ENCODE measurements around the gene ROBO1.

The ROBO1 gene

GRCh38 chr3:78832785-78833204, 935.0 kb downstream of the ROBO1 start:
- TF ChIP-seq CTCF (IDR thresholded peaks at IDR 0.05; ENCODE audit: low read depth, low read length, missing control alignments): no peak
- DNase-seq (ENCODE audit: low read depth): no peak
- H3K4me3 ChIP-seq (ENCODE audit: low read depth, low read length): no peak overlapping the region

- no peak overlapping the region for H3K4me3 ChIP-seq (ENCODE audit: low read depth, low read length)
- DNase-seq (ENCODE audit: low read depth): no peak
- no peak for TF ChIP-seq CTCF (IDR thresholded peaks at IDR 0.05; ENCODE audit: low read depth, low read length, missing control alignments)
These were observed 936.3 kb downstream of the ROBO1 start for GRCh38 chr3:78831446-78831972.

GRCh38 chr3:78830470-78830869, 937.3 kb downstream of the ROBO1 start:
- no peak overlapping the region for H3K4me3 ChIP-seq (ENCODE audit: low read depth, low read length)
- TF ChIP-seq CTCF (IDR thresholded peaks at IDR 0.05; ENCODE audit: low read depth, low read length, missing control alignments): no peak
- DNase-seq (ENCODE audit: low read depth): no peak

GRCh38 chr3:78827618-78828017, 940.2 kb downstream of the ROBO1 start:
- no peak for TF ChIP-seq CTCF (IDR thresholded peaks at IDR 0.05; ENCODE audit: low read depth, low read length, missing control alignments)
- no peak overlapping the region for H3K4me3 ChIP-seq (ENCODE audit: low read depth, low read length)
- no peak for DNase-seq (ENCODE audit: low read depth)

- DNase-seq (ENCODE audit: low read depth): no peak
- TF ChIP-seq CTCF (IDR thresholded peaks at IDR 0.05; ENCODE audit: low read depth, low read length, missing control alignments): no peak
- H3K4me3 ChIP-seq (ENCODE audit: low read depth, low read length): no peak overlapping the region
These were observed 942.0 kb downstream of the ROBO1 start for GRCh38 chr3:78825858-78826215.

GRCh38 chr3:78825118-78825857, 942.5 kb downstream of the ROBO1 start:
- no peak overlapping the region for H3K4me3 ChIP-seq (ENCODE audit: low read depth, low read length)
- no peak for DNase-seq (ENCODE audit: low read depth)
- no peak for TF ChIP-seq CTCF (IDR thresholded peaks at IDR 0.05; ENCODE audit: low read depth, low read length, missing control alignments)

GRCh38 chr3:78823859-78824258, 943.9 kb downstream of the ROBO1 start:
- TF ChIP-seq CTCF (IDR thresholded peaks at IDR 0.05; ENCODE audit: low read depth, low read length, missing control alignments): no peak
- no peak for DNase-seq (ENCODE audit: low read depth)
- no peak overlapping the region for H3K4me3 ChIP-seq (ENCODE audit: low read depth, low read length)
